Peyer's patch (tissue), 4 donors: ENCODE measurements around the gene ARID1B.

Experiments
- POLR2A ChIP-seq, 2 donors: fragments of 450-650 bp; IDR thresholded peaks; one replicate each; pipeline ENCODE4 v1.5.1; 2017; ENCODE audit warnings: antibody characterized with exemption in 2 of 2, mild to moderate bottlenecking in 2 of 2, moderate library complexity in 2 of 2
- TF ChIP-seq, protein P1 (sequence below), 6 experiments: fragments of 450-650 bp in 4 of 6; fragments of 200-600 bp in 2 of 6; sonication (generic) in 1 of 6; IDR thresholded peaks; one replicate each; pipeline ENCODE4 v1.5.1; 2017 to 2019; ENCODE audit warnings: antibody characterized with exemption in 6 of 6, mild to moderate bottlenecking in 3 of 6, moderate library complexity in 1 of 6

DNA sequence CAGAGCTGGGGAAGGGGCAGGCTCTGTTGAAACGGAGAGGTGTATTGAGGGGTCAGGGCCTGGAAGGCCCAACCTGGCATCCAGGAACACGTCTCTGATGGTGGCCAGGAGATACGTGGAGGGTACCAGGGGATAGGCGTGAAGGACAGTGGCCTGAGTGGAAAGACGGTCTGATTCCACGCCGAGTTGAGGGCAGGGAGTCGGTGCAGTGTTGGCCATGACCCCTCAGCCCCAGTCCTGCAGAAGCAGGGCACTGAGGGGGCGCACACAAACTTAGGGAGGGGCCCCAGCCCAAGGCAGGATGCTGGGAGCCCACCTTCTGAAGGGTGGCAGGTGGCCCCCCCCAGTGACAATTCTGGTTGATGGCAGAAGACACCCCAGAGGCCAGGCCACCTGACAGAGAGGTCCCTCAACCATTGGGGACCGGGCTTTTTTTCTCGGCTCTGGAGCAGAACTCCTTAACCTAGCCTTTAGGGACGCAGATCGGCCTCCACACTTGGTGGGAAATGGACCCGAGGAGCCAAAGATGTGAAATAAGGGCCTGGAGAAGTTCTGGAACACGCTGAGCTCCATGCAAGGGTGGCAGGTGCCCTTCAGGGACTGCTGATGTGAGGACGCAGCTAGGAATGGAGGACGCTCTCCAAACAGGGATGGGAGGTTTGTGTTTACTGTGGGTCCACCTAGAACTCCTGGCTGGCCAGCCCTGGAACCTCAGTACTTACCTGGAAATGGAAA, 455.1 kb downstream of the ARID1B start:
- TF ChIP-seq, protein P1, sequence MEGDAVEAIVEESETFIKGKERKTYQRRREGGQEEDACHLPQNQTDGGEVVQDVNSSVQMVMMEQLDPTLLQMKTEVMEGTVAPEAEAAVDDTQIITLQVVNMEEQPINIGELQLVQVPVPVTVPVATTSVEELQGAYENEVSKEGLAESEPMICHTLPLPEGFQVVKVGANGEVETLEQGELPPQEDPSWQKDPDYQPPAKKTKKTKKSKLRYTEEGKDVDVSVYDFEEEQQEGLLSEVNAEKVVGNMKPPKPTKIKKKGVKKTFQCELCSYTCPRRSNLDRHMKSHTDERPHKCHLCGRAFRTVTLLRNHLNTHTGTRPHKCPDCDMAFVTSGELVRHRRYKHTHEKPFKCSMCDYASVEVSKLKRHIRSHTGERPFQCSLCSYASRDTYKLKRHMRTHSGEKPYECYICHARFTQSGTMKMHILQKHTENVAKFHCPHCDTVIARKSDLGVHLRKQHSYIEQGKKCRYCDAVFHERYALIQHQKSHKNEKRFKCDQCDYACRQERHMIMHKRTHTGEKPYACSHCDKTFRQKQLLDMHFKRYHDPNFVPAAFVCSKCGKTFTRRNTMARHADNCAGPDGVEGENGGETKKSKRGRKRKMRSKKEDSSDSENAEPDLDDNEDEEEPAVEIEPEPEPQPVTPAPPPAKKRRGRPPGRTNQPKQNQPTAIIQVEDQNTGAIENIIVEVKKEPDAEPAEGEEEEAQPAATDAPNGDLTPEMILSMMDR (IDR thresholded peaks at IDR 0.05), result no peak
- no peak for TF ChIP-seq POLR2A (IDR thresholded peaks at IDR 0.05)
